Gastroesophageal sphincter (tissue), 4 donors: ENCODE measurements around the gene C10orf71. TPM values are rescaled to one million over a fixed set of nuclear protein-coding genes. Genes with fewer than 3 reads are reported as not detected.

Experiments
- ATAC-seq: fragments of 150-250 bp; one replicate; pipeline ENCODE4 v1.9.1; 2016; ENCODE audit warnings: mild to moderate bottlenecking, moderate library complexity
- H3K27ac ChIP-seq, 4 donors: fragments of 200-600 bp; sonication (generic) in 3 of 4; 1 replicate in 3 of 4; 2 replicates in 1 of 4; pipeline ENCODE4 v1.5.1; 2016 to 2019
- H3K27me3 ChIP-seq: fragments of 200-600 bp; sonication (generic); one replicate; pipeline ENCODE4 v1.5.1; 2019
- H3K36me3 ChIP-seq, 2 donors: fragments of 200-600 bp; sonication (generic); one replicate each; pipeline ENCODE4 v1.5.1; 2019; ENCODE audit warnings: control low read depth in 1 of 2
- H3K4me1 ChIP-seq, 3 donors: fragments of 200-600 bp; sonication (generic); 1 replicate in 2 of 3; 2 replicates in 1 of 3; pipeline ENCODE4 v1.5.1; 2016 to 2019; ENCODE audit warnings: control low read depth in 2 of 3
- H3K4me3 ChIP-seq, 2 donors: fragments of 200-600 bp; sonication (generic); one replicate each; pipeline ENCODE4 v1.5.1; 2019; ENCODE audit warnings: mild to moderate bottlenecking in 1 of 2, moderate library complexity in 1 of 2
- H3K9me3 ChIP-seq, 3 donors: fragments of 200-600 bp; sonication (generic); one replicate each; pipeline ENCODE4 v1.5.1; 2017 to 2019; ENCODE audit warnings: control low read depth in 2 of 3
- CTCF ChIP-seq, 4 experiments: fragments of 200-600 bp in 2 of 4; fragments of 450-650 bp in 2 of 4; sonication (generic) in 1 of 4; IDR thresholded peaks; one replicate each; pipeline ENCODE4 v1.5.1; 2017 to 2019; ENCODE audit warnings: antibody characterized with exemption in 4 of 4, mild to moderate bottlenecking in 2 of 4, moderate library complexity in 2 of 4
- EP300 ChIP-seq: sonication (generic); formaldehyde crosslinking; IDR thresholded peaks from one replicate; pipeline ENCODE4 v1.6.1; 2017; ENCODE audit warnings: antibody characterized with exemption, mild to moderate bottlenecking
- POLR2A ChIP-seq, 2 donors: fragments of 450-650 bp; IDR thresholded peaks; one replicate each; pipeline ENCODE4 v1.6.1; 2017; ENCODE audit warnings: antibody characterized with exemption in 2 of 2, mild to moderate bottlenecking in 2 of 2, moderate library complexity in 1 of 2
- POLR2AphosphoS5 ChIP-seq: sonication (generic); formaldehyde crosslinking; IDR thresholded peaks from one replicate; pipeline ENCODE4 v1.6.1; 2017; ENCODE audit warnings: antibody characterized with exemption
- WGBS, 2 donors: methylation state at CpG; one replicate each; pipeline ENCODE4 v1.1.5; 2018; ENCODE audit warnings: low coverage in 1 of 2; 5-methylcytosine and 5-hydroxymethylcytosine counted together
- total RNA-seq, 4 donors: library from RNA; depleted of rRNA; stranded (reverse); fragments of >200 nt; gene quantifications; one replicate each; pipeline ENCODE4 v1.1.0, GENCODE V29; 2016

The C10orf71 gene
- total RNA-seq, 4 donors from 2014 or later: 0.08 to 0.27 TPM; not detected in 2

GRCh38 chr10:49361735-49362568 lies 63.0 kb downstream of the C10orf71 start:
- Histone ChIP-seq H3K27me3 (peaks cover 11% of the 10 kb centered on the region), H3K36me3 (no peaks in the 10 kb centered on the region), H3K4me3 (no peak overlapping the region), H3K4me1 (no peaks in the 10 kb centered on the region), H3K9me3 (peaks cover 0 to 10% (median 0%) of the 10 kb centered on the region in 3 donors), H3K27ac (no peak overlapping the region)
- ATAC-seq: no peak
- 75 to 85% methylated on average over 4 of the region's 11 CpGs for WGBS, 2 donors
- TF ChIP-seq EP300 (no peak), POLR2AphosphoS5 (no peak), CTCF (IDR thresholded peaks at IDR 0.05) (no peak), POLR2A (IDR thresholded peaks at IDR 0.05) (no peak)

GRCh38 chr10:49362596-49363260 lies 63.8 kb downstream of the C10orf71 start:
- Histone ChIP-seq H3K27me3 (peaks cover 13% of the 10 kb centered on the region), H3K36me3 (no peaks in the 10 kb centered on the region), H3K4me1 (no peaks in the 10 kb centered on the region), H3K9me3 (peaks cover 0 to 2% (median 0%) of the 10 kb centered on the region in 3 donors), H3K4me3 (no peak overlapping the region), H3K27ac (no peak overlapping the region)
- WGBS, 2 donors: 81 to 87% methylated on average over 3 to 4 of the region's 10 CpGs
- TF ChIP-seq CTCF (IDR thresholded peaks at IDR 0.05): no peak
- no peak for TF ChIP-seq EP300
- TF ChIP-seq POLR2A (IDR thresholded peaks at IDR 0.05): no peak
- TF ChIP-seq POLR2AphosphoS5: no peak
- ATAC-seq: no peak

GRCh38 chr10:49363309-49364031 lies 64.5 kb downstream of the C10orf71 start:
- Histone ChIP-seq H3K27me3 (peaks cover 17% of the 10 kb centered on the region), H3K27ac (no peak overlapping the region), H3K9me3 (no peaks in the 10 kb centered on the region), H3K4me1 (no peaks in the 10 kb centered on the region), H3K4me3 (no peak overlapping the region), H3K36me3 (no peaks in the 10 kb centered on the region)
- no peak for ATAC-seq
- 84 to 85% methylated on average over 4 of the region's 8 CpGs for WGBS, 2 donors
- no peak for TF ChIP-seq POLR2AphosphoS5
- TF ChIP-seq CTCF (IDR thresholded peaks at IDR 0.05): no peak
- TF ChIP-seq EP300: no peak
- TF ChIP-seq POLR2A (IDR thresholded peaks at IDR 0.05): no peak

- TF ChIP-seq EP300: no peak
- TF ChIP-seq POLR2AphosphoS5: no peak
- TF ChIP-seq CTCF (IDR thresholded peaks at IDR 0.05): no peak
- TF ChIP-seq POLR2A (IDR thresholded peaks at IDR 0.05): no peak
- Histone ChIP-seq H3K27ac (no peak overlapping the region), H3K4me1 (no peaks in the 10 kb centered on the region), H3K36me3 (no peaks in the 10 kb centered on the region), H3K4me3 (no peak overlapping the region), H3K9me3 (no peaks in the 10 kb centered on the region), H3K27me3 (peaks cover 17% of the 10 kb centered on the region)
- WGBS, 2 donors: 81 to 82% methylated on average over 5 of the region's 5 CpGs
- no peak for ATAC-seq
Observed at GRCh38 chr10:49364051-49364450, 65.1 kb downstream of the C10orf71 start.
